Activated CD4-positive, alpha-beta T cell treated with anti-CD3 and anti-CD28 coated beads, Interleukin-2, amount 10 ng/mL, durations not matched to agents 7 days and 5 days (primary cell): ENCODE results near the gene XXYLT1. TPM values are rescaled to one million over a fixed set of nuclear protein-coding genes. Genes with fewer than 3 reads are reported as not detected.
"Not testable (repeated sequence)": the region's sequence is repeated elsewhere in the genome, so short reads cannot be mapped to it uniquely, and the experiment has no call there.

ENCODE experiments used
- CTCF ChIA-PET: fragments of 350-600 bp; sonication (Branson Sonifier 250); formaldehyde crosslinking; loops from one replicate; lab custom pipeline; 2021; ENCODE audit warnings: antibody characterized with exemption; lab: Charles Lee
- POLR2A ChIA-PET: fragments of 350-600 bp; sonication (Branson Sonifier 250); formaldehyde crosslinking; loops from one replicate; lab custom pipeline; 2021; ENCODE audit warnings: antibody characterized with exemption; lab: Charles Lee
- DNase-seq: peaks from one replicate; pipeline ENCODE4 v3.0.0-alpha.2; 2020
- H3K27ac Mint-ChIP-seq: one replicate; pipeline ENCODE4 v1.8.0; 2021; ENCODE audit warnings: mild to moderate bottlenecking, moderate library complexity, mixed read lengths
- H3K27me3 Mint-ChIP-seq: one replicate; pipeline ENCODE4 v1.8.0; 2021; ENCODE audit warnings: mixed read lengths
- H3K36me3 Mint-ChIP-seq: one replicate; pipeline ENCODE4 v1.8.0; 2021; ENCODE audit warnings: low read depth, mixed read lengths
- H3K4me1 Mint-ChIP-seq: one replicate; pipeline ENCODE4 v1.8.0; 2021; ENCODE audit warnings: mixed read lengths
- H3K4me3 Mint-ChIP-seq: one replicate; pipeline ENCODE4 v1.8.0; 2021; ENCODE audit warnings: mild to moderate bottlenecking, moderate library complexity, mixed read lengths
- H3K9me3 Mint-ChIP-seq: one replicate; pipeline ENCODE4 v1.8.0; 2021; ENCODE audit warnings: mixed read lengths
- total RNA-seq, 2 experiments: library from RNA; stranded (reverse); gene quantifications; one replicate each; pipeline ENCODE4 v1.2.3, GENCODE V29; 2021

Gene XXYLT1
- total RNA-seq, 2 experiments from 2014 or later, result 7.7 to 7.8 TPM

DNA sequence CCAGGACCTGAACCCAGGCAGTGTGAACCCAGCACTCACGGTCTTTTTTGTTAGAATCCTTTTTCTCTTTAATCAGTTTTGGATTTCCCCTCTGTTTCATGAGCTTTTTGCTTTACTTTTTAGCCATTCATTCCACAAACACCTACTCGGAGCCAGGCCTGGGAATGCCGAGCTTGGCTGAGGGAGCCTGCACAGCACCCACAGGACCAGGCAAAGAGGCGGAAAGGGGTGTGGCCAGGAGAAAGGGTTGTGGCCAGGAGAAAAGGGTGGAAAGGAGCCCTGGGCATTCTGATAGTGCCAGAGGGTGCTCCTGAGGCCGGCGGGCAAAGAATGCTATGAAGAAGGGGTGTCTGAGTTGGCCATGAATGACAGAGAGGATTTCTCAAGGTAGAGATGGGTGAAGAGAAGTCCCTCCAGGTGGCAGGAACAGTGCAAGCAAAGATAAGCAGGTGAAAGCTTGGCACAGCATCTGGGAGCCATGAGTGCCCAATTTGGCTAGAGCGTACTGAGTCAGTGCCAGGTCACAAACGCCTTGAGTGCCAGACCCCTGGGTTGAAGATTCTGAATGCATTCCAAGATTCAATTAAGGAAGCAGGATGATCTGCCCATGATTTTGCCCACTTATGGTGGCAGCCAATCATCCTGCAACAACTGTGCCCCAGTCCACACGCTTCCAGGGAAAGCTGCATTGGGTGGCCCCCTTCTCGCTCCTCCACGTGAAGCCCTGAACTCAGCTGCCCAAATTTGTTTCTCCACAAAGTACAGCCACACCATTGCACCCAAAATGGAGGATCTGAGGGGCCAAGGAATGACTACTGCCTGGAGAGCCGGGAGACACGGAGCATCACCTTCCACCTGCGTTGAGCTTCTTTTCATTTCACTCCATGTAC is 157.2 kb downstream of the XXYLT1 start:
- Mint-ChIP-seq H3K4me3 (no peak overlapping the region), H3K9me3 (no peaks in the 10 kb centered on the region), H3K36me3 (no peaks in the 10 kb centered on the region), H3K4me1 (no peaks in the 10 kb centered on the region), H3K27me3 (no peaks in the 10 kb centered on the region), H3K27ac (no peak overlapping the region)
- POLR2A ChIA-PET, result interaction anchor here (0.9 kb wide), 1 partner anchor 347 kb away, joined by 3 read pairs; no protein-coding TSS in a partner anchor
- no peak for DNase-seq
- CTCF ChIA-PET, result interaction anchor here (0.9 to 1.8 kb wide), 3 partner anchors 8 to 27 kb away, joined by 3 to 8 read pairs (median 3); no protein-coding TSS in a partner anchor

DNA sequence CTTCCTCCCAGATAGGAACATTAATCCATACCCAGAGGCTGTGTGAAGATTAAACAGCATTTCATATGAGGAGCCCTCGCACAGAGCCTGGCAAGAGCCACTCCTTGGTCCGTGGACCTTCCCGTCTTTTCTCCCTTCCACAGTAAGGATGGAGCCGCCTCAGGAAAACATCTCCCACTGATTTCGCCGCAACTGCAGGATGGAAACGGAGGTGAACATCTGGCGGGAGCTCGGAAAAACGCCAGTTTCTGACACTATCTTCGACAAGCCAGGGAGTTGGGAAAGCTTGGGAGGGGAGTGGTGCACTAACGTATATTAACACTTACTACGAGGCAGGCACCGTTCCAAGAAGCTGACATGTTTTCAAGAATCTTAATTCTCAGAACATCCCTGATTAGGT is 157.9 kb downstream of the XXYLT1 start:
- H3K27me3 Mint-ChIP-seq, result no peaks in the 10 kb centered on the region
- CTCF ChIA-PET, result no interaction called here
- POLR2A ChIA-PET, result no interaction called here
- no peak for DNase-seq
- H3K4me3 Mint-ChIP-seq, result no peak overlapping the region
- H3K36me3 Mint-ChIP-seq, result no peaks in the 10 kb centered on the region
- H3K27ac Mint-ChIP-seq, result no peak overlapping the region
- no peaks in the 10 kb centered on the region for H3K9me3 Mint-ChIP-seq
- no peaks in the 10 kb centered on the region for H3K4me1 Mint-ChIP-seq

DNA sequence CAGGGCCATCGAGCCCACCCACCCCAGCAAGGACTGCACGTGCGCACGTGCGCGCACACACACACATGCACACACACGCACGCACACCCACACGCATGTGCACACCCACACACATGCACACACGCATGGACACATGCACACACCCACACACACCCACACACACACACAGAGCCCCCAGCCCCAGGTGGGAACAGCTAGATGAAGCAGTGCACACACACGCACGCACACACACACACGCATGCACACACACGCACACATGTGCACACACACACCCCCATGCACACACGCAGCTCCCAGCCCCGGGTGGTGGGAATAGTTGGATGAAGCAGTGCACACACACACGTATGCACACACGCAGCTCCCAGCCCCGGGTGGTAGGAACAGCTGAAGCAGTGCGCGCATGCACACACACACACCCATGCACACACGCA is 158.6 kb downstream of the XXYLT1 start:
- Mint-ChIP-seq H3K27ac (no peak overlapping the region), H3K4me3 (no peak overlapping the region), H3K4me1 (no peaks in the 10 kb centered on the region), H3K9me3 (no peaks in the 10 kb centered on the region), H3K36me3 (no peaks in the 10 kb centered on the region), H3K27me3 (no peaks in the 10 kb centered on the region)
- POLR2A ChIA-PET, result no interaction called here
- DNase-seq, result no peak
- CTCF ChIA-PET, result no interaction called here

GRCh38 chr3:195111766-195112165 is 159.2 kb downstream of the XXYLT1 start:
- H3K9me3 Mint-ChIP-seq, result no peaks in the 10 kb centered on the region
- no peak for DNase-seq
- POLR2A ChIA-PET, result interaction anchor here (0.6 kb wide), 1 partner anchor 337 kb away, joined by 4 read pairs; no protein-coding TSS in a partner anchor
- no peak overlapping the region for H3K4me3 Mint-ChIP-seq
- H3K27me3 Mint-ChIP-seq, result no peaks in the 10 kb centered on the region
- no peaks in the 10 kb centered on the region for H3K4me1 Mint-ChIP-seq
- H3K36me3 Mint-ChIP-seq, result no peaks in the 10 kb centered on the region
- CTCF ChIA-PET, result no interaction called here
- H3K27ac Mint-ChIP-seq, result no peak overlapping the region

DNA sequence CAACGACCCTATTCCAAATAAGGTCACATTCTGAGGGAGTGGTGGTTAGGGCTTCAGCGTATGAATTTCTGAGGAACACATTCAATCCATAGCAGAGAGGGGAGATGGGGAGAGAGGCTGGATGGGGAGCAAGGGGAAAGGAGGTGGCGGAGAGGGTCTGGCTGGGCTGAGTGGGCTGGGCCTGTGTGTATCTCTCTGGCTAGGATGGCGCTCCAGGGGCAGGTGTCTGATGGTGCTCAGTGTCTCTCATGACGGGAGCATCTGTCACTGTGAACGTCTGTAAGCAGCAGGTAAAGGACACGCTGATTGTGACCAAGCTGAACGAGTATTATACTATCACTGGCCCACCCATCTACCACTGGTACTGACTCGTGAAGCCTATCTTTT is 159.6 kb downstream of the XXYLT1 start:
- Mint-ChIP-seq H3K36me3 (no peaks in the 10 kb centered on the region), H3K9me3 (no peaks in the 10 kb centered on the region), H3K27me3 (no peaks in the 10 kb centered on the region), H3K27ac (no peak overlapping the region), H3K4me3 (no peak overlapping the region), H3K4me1 (peaks cover 1% of the 10 kb centered on the region)
- CTCF ChIA-PET, result no interaction called here
- POLR2A ChIA-PET, result interaction anchor here (0.6 kb wide), 1 partner anchor 336 kb away, joined by 4 read pairs; no protein-coding TSS in a partner anchor
- no peak for DNase-seq

- Mint-ChIP-seq H3K36me3 (no peaks in the 10 kb centered on the region), H3K9me3 (no peaks in the 10 kb centered on the region), H3K27me3 (no peaks in the 10 kb centered on the region), H3K4me3 (no peak overlapping the region), H3K4me1 (peaks cover 4% of the 10 kb centered on the region), H3K27ac (no peak overlapping the region)
- CTCF ChIA-PET, result no interaction called here
- DNase-seq, result no peak
- POLR2A ChIA-PET, result no interaction called here
Measured at GRCh38 chr3:195110647-195111318, 160.2 kb downstream of the XXYLT1 start.

DNA sequence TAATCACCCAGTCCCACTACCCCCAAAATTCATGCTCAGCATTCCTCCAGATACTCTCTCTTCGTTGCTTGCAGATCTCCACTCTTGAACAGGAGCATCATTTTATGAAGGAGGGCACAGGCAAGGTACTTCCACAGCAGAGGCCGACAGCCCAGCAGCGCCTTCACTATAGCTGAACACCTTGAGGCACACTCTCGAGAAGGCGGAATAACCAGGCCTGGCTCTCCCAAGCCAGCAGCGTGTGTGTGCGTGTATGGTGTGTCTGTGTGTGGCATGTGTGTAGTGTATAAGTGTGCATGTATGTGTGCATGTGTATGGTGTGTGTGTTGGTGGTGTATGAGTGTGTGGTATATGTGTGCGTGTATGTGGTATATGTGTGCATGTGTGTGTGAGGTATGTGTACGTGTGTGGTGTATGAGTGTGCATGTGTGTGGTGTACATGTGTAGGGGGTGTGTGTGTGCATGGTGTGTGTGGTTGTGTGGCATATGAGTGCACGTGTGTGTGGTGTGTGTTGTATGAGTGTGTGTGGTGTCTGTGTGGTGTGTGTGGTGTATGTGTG is 161.8 kb downstream of the XXYLT1 start:
- H3K4me1 Mint-ChIP-seq, result peaks cover 4% of the 10 kb centered on the region
- ChIA-PET CTCF (interaction anchor here (0.9 kb wide), 1 partner anchor 10 kb away, joined by 3 read pairs; no protein-coding TSS in a partner anchor), POLR2A (no interaction called here)
- no peaks in the 10 kb centered on the region for H3K27me3 Mint-ChIP-seq
- H3K9me3 Mint-ChIP-seq, result no peaks in the 10 kb centered on the region
- H3K4me3 Mint-ChIP-seq, result no peak overlapping the region
- H3K27ac Mint-ChIP-seq, result no peak overlapping the region
- H3K36me3 Mint-ChIP-seq, result no peaks in the 10 kb centered on the region
- DNase-seq, result no peak

DNA sequence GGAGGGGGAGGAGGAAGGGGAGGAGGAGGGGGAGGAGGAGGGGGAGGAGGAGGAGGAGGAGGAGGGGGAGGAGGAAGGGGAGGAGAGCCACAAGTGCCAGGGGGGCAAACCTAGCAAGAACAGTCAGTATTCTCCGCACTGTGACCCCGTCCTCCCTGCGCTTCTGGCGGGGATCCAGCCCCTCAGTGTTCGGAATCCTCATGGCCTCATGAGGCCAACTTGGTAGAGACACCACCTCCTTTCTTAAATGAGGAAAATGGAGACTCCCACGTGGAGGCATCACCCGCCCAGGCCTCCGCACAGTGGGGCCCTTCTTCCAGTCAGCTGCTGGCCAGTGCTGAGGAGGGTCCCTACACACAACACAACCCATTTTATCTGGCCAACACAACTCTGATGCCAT is 163.4 kb downstream of the XXYLT1 start:
- no peak for DNase-seq
- Mint-ChIP-seq H3K27ac (no peak overlapping the region), H3K9me3 (no peaks in the 10 kb centered on the region), H3K4me3 (no peak overlapping the region), H3K27me3 (no peaks in the 10 kb centered on the region), H3K36me3 (no peaks in the 10 kb centered on the region), H3K4me1 (peaks cover 4% of the 10 kb centered on the region)
- ChIA-PET POLR2A (no interaction called here), CTCF (interaction anchor here (1.1 to 1.7 kb wide), 2 partner anchors 9 to 26 kb away, joined by 4 read pairs; no protein-coding TSS in a partner anchor)

GRCh38 chr3:195107031-195107430 is 163.9 kb downstream of the XXYLT1 start:
- H3K9me3 Mint-ChIP-seq, DNase-seq, H3K36me3 Mint-ChIP-seq, H3K27me3 Mint-ChIP-seq, H3K4me1 Mint-ChIP-seq, H3K27ac Mint-ChIP-seq, POLR2A ChIA-PET, H3K4me3 Mint-ChIP-seq: not testable (repeated sequence)
- CTCF ChIA-PET, result interaction anchor here (0.7 to 2.8 kb wide), 7 partner anchors 8 to 424 kb away, joined by 4 to 12 read pairs (median 5); no protein-coding TSS in a partner anchor

DNA sequence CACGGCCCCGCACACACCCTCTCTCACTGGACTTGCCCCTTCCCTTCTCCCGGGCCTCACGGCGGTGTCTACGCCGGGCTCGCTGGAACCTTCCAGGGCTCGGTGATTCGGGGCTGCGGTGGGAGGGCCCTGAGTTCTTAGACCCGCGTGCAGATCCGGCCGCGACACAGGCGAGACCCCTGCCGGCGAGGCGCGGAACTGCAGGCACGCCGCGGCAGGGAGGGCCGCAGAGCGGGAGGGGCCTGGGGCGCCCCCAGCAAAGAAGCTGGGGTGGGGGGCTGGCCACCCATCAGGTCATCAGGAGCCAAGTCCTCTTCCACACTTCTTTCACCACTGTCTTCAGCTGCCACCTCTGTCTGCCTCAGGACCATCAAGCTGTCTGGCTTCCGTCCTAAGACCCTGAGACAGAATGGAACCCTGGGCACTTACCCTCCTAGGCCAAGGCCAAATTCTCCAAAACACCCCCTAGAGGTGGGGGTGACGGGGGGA is 164.5 kb downstream of the XXYLT1 start:
- peaks cover 10% of the 10 kb centered on the region for H3K4me1 Mint-ChIP-seq
- CTCF ChIA-PET, result interaction anchor here (0.7 to 2.8 kb wide), 7 partner anchors 8 to 423 kb away, joined by 4 to 12 read pairs (median 5); no protein-coding TSS in a partner anchor
- no peaks in the 10 kb centered on the region for H3K36me3 Mint-ChIP-seq
- no peaks in the 10 kb centered on the region for H3K27me3 Mint-ChIP-seq
- peak; percentile 62 for DNase-seq
- H3K9me3 Mint-ChIP-seq, result no peaks in the 10 kb centered on the region
- H3K4me3 Mint-ChIP-seq, result peak overlapping the region; percentile 29
- POLR2A ChIA-PET, result no interaction called here
- no peak overlapping the region for H3K27ac Mint-ChIP-seq

- CTCF ChIA-PET, result interaction anchor here (1.7 to 2.8 kb wide), 3 partner anchors 9 to 418 kb away, joined by 4 to 8 read pairs (median 4); no protein-coding TSS in a partner anchor
- Mint-ChIP-seq H3K27me3 (no peaks in the 10 kb centered on the region), H3K27ac (no peak overlapping the region), H3K9me3 (no peaks in the 10 kb centered on the region), H3K4me1 (peaks cover 16% of the 10 kb centered on the region), H3K36me3 (no peaks in the 10 kb centered on the region), H3K4me3 (no peak overlapping the region)
- no peak for DNase-seq
- POLR2A ChIA-PET, result no interaction called here
Measured at GRCh38 chr3:195105841-195106417, 165.0 kb downstream of the XXYLT1 start.

DNA sequence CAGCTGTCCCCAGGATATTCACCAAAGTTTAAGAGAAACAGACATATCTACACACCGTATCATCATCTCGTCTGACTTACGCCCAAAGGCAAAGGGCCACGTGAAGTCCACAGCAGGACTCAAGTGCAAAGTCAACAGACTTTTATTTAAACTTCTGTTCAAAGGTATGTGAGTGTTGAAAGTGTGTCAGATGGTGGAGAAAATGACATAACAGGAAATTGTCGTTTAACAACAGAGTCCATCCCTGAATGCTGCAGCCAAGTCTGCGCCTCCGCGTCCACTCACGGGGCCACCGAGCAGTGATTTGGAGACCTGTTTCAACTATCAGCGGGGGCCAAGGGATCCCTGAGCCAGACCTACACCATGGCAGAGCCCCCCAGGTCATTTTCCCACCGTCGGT is 165.6 kb downstream of the XXYLT1 start:
- ChIA-PET POLR2A (no interaction called here), CTCF (interaction anchor here (2.2 to 2.8 kb wide), 2 partner anchors 10 to 418 kb away, joined by 4 to 8 read pairs; no protein-coding TSS in a partner anchor)
- Mint-ChIP-seq H3K27ac (no peak overlapping the region), H3K36me3 (no peaks in the 10 kb centered on the region), H3K9me3 (no peaks in the 10 kb centered on the region), H3K27me3 (no peaks in the 10 kb centered on the region), H3K4me1 (peaks cover 21% of the 10 kb centered on the region), H3K4me3 (no peak overlapping the region)
- DNase-seq, result no peak
